ENCODE results near the gene PTPRT.

Gene PTPRT

GRCh38 chr20:42270539-42270938 is 919.2 kb downstream of the PTPRT start:
- H3K9me3 ChIP-seq (ENCODE audit: control insufficient read depth, insufficient read depth, low read length), result no peaks in the 10 kb centered on the region
- no peak overlapping the region for H3K9ac ChIP-seq (ENCODE audit: low read depth, low read length)
- H3K27ac ChIP-seq (ENCODE audit: low read depth, low read length), result no peak overlapping the region
- H3K36me3 ChIP-seq (ENCODE audit: control insufficient read depth, insufficient read depth, low read length), result no peaks in the 10 kb centered on the region
- peaks cover 9% of the 10 kb centered on the region; the same call in 1 of the 2 replicates for H3K4me1 ChIP-seq (ENCODE audit: control insufficient read depth, insufficient read depth, low read length)
- no peak overlapping the region for H3K4me3 ChIP-seq (ENCODE audit: low read depth, low read length)
- H3K27me3 ChIP-seq (ENCODE audit: control insufficient read depth, insufficient read depth, low read length), result no peaks in the 10 kb centered on the region

GRCh38 chr20:42267793-42268384 is 921.8 kb downstream of the PTPRT start:
- Histone ChIP-seq H3K27me3 (ENCODE audit: control insufficient read depth, insufficient read depth, low read length) (no peaks in the 10 kb centered on the region), H3K27ac (ENCODE audit: low read depth, low read length) (no peak overlapping the region), H3K9ac (ENCODE audit: low read depth, low read length) (no peak overlapping the region), H3K4me1 (ENCODE audit: control insufficient read depth, insufficient read depth, low read length) (no peaks in the 10 kb centered on the region), H3K4me3 (ENCODE audit: low read depth, low read length) (no peak overlapping the region), H3K36me3 (ENCODE audit: control insufficient read depth, insufficient read depth, low read length) (no peaks in the 10 kb centered on the region), H3K9me3 (ENCODE audit: control insufficient read depth, insufficient read depth, low read length) (no peaks in the 10 kb centered on the region)

GRCh38 chr20:42261766-42262270 is 927.9 kb downstream of the PTPRT start:
- H3K4me3 ChIP-seq (ENCODE audit: low read depth, low read length), result no peak overlapping the region
- H3K9ac ChIP-seq (ENCODE audit: low read depth, low read length), result no peak overlapping the region
- H3K9me3 ChIP-seq (ENCODE audit: control insufficient read depth, insufficient read depth, low read length), result no peaks in the 10 kb centered on the region
- H3K4me1 ChIP-seq (ENCODE audit: control insufficient read depth, insufficient read depth, low read length), result no peaks in the 10 kb centered on the region
- H3K27me3 ChIP-seq (ENCODE audit: control insufficient read depth, insufficient read depth, low read length), result no peaks in the 10 kb centered on the region
- H3K36me3 ChIP-seq (ENCODE audit: control insufficient read depth, insufficient read depth, low read length), result no peaks in the 10 kb centered on the region
- no peak overlapping the region for H3K27ac ChIP-seq (ENCODE audit: low read depth, low read length)

GRCh38 chr20:42260184-42260583 is 929.5 kb downstream of the PTPRT start:
- Histone ChIP-seq H3K4me1 (ENCODE audit: control insufficient read depth, insufficient read depth, low read length) (no peaks in the 10 kb centered on the region), H3K9me3 (ENCODE audit: control insufficient read depth, insufficient read depth, low read length) (no peaks in the 10 kb centered on the region), H3K27me3 (ENCODE audit: control insufficient read depth, insufficient read depth, low read length) (no peaks in the 10 kb centered on the region), H3K4me3 (ENCODE audit: low read depth, low read length) (no peak overlapping the region), H3K9ac (ENCODE audit: low read depth, low read length) (no peak overlapping the region), H3K36me3 (ENCODE audit: control insufficient read depth, insufficient read depth, low read length) (no peaks in the 10 kb centered on the region), H3K27ac (ENCODE audit: low read depth, low read length) (no peak overlapping the region)

- Histone ChIP-seq H3K27ac (ENCODE audit: low read depth, low read length) (no peak overlapping the region), H3K9ac (ENCODE audit: low read depth, low read length) (no peak overlapping the region), H3K27me3 (ENCODE audit: control insufficient read depth, insufficient read depth, low read length) (no peaks in the 10 kb centered on the region)
These were observed 930.3 kb downstream of the PTPRT start for GRCh38 chr20:42259389-42259788.

GRCh38 chr20:42258564-42259302 is 931.0 kb downstream of the PTPRT start:
- no peak overlapping the region for H3K9ac ChIP-seq (ENCODE audit: low read depth, low read length)
- H3K9me3 ChIP-seq (ENCODE audit: control insufficient read depth, insufficient read depth, low read length), result no peaks in the 10 kb centered on the region
- no peaks in the 10 kb centered on the region for H3K36me3 ChIP-seq (ENCODE audit: control insufficient read depth, insufficient read depth, low read length)
- H3K4me3 ChIP-seq (ENCODE audit: low read depth, low read length), result no peak overlapping the region
- H3K27ac ChIP-seq (ENCODE audit: low read depth, low read length), result no peak overlapping the region
- no peaks in the 10 kb centered on the region for H3K4me1 ChIP-seq (ENCODE audit: control insufficient read depth, insufficient read depth, low read length)
- no peaks in the 10 kb centered on the region for H3K27me3 ChIP-seq (ENCODE audit: control insufficient read depth, insufficient read depth, low read length)

More at GRCh38 chr20:42259389-42259788, 930.3 kb downstream of the PTPRT start:
- H3K36me3 ChIP-seq (ENCODE audit: control insufficient read depth, insufficient read depth, low read length), result no peaks in the 10 kb centered on the region
- no peaks in the 10 kb centered on the region for H3K9me3 ChIP-seq (ENCODE audit: control insufficient read depth, insufficient read depth, low read length)
- H3K4me1 ChIP-seq (ENCODE audit: control insufficient read depth, insufficient read depth, low read length), result no peaks in the 10 kb centered on the region
- no peak overlapping the region for H3K4me3 ChIP-seq (ENCODE audit: low read depth, low read length)

GRCh38 chr20:42255821-42256220 is 933.9 kb downstream of the PTPRT start:
- Histone ChIP-seq H3K4me3 (ENCODE audit: low read depth, low read length) (no peak overlapping the region), H3K36me3 (ENCODE audit: control insufficient read depth, insufficient read depth, low read length) (no peaks in the 10 kb centered on the region), H3K27me3 (ENCODE audit: control insufficient read depth, insufficient read depth, low read length) (no peaks in the 10 kb centered on the region), H3K9ac (ENCODE audit: low read depth, low read length) (no peak overlapping the region), H3K27ac (ENCODE audit: low read depth, low read length) (no peak overlapping the region), H3K4me1 (ENCODE audit: control insufficient read depth, insufficient read depth, low read length) (no peaks in the 10 kb centered on the region), H3K9me3 (ENCODE audit: control insufficient read depth, insufficient read depth, low read length) (no peaks in the 10 kb centered on the region)

- Histone ChIP-seq H3K9ac (ENCODE audit: low read depth, low read length) (no peak overlapping the region), H3K9me3 (ENCODE audit: control insufficient read depth, insufficient read depth, low read length) (no peaks in the 10 kb centered on the region), H3K4me3 (ENCODE audit: low read depth, low read length) (no peak overlapping the region), H3K27me3 (ENCODE audit: control insufficient read depth, insufficient read depth, low read length) (no peaks in the 10 kb centered on the region), H3K27ac (ENCODE audit: low read depth, low read length) (no peak overlapping the region), H3K4me1 (ENCODE audit: control insufficient read depth, insufficient read depth, low read length) (no peaks in the 10 kb centered on the region), H3K36me3 (ENCODE audit: control insufficient read depth, insufficient read depth, low read length) (no peaks in the 10 kb centered on the region)
These were observed 935.0 kb downstream of the PTPRT start for GRCh38 chr20:42254673-42255072.

GRCh38 chr20:42252116-42252515 is 937.6 kb downstream of the PTPRT start:
- Histone ChIP-seq H3K9ac (ENCODE audit: low read depth, low read length) (no peak overlapping the region), H3K4me1 (ENCODE audit: control insufficient read depth, insufficient read depth, low read length) (no peaks in the 10 kb centered on the region), H3K9me3 (ENCODE audit: control insufficient read depth, insufficient read depth, low read length) (no peaks in the 10 kb centered on the region; the same call in 1 of the 2 replicates), H3K36me3 (ENCODE audit: control insufficient read depth, insufficient read depth, low read length) (no peaks in the 10 kb centered on the region), H3K27me3 (ENCODE audit: control insufficient read depth, insufficient read depth, low read length) (no peaks in the 10 kb centered on the region), H3K27ac (ENCODE audit: low read depth, low read length) (no peak overlapping the region), H3K4me3 (ENCODE audit: low read depth, low read length) (no peak overlapping the region)

- Histone ChIP-seq H3K4me1 (ENCODE audit: control insufficient read depth, insufficient read depth, low read length) (no peaks in the 10 kb centered on the region), H3K9me3 (ENCODE audit: control insufficient read depth, insufficient read depth, low read length) (no peaks in the 10 kb centered on the region), H3K9ac (ENCODE audit: low read depth, low read length) (no peak overlapping the region), H3K27ac (ENCODE audit: low read depth, low read length) (no peak overlapping the region), H3K4me3 (ENCODE audit: low read depth, low read length) (no peak overlapping the region), H3K36me3 (ENCODE audit: control insufficient read depth, insufficient read depth, low read length) (no peaks in the 10 kb centered on the region), H3K27me3 (ENCODE audit: control insufficient read depth, insufficient read depth, low read length) (no peaks in the 10 kb centered on the region)
These were observed 970.9 kb downstream of the PTPRT start for GRCh38 chr20:42218621-42219374.

- H3K27ac ChIP-seq (ENCODE audit: low read depth, low read length), result no peak overlapping the region
These were observed 975.6 kb downstream of the PTPRT start for GRCh38 chr20:42214074-42214473.

More at GRCh38 chr20:42214074-42214473, 975.6 kb downstream of the PTPRT start:
- no peak overlapping the region for H3K4me3 ChIP-seq (ENCODE audit: low read depth, low read length)
- no peak overlapping the region for H3K9ac ChIP-seq (ENCODE audit: low read depth, low read length)
- no peaks in the 10 kb centered on the region for H3K9me3 ChIP-seq (ENCODE audit: control insufficient read depth, insufficient read depth, low read length)
- H3K4me1 ChIP-seq (ENCODE audit: control insufficient read depth, insufficient read depth, low read length), result no peaks in the 10 kb centered on the region
- H3K27me3 ChIP-seq (ENCODE audit: control insufficient read depth, insufficient read depth, low read length), result no peaks in the 10 kb centered on the region
- H3K36me3 ChIP-seq (ENCODE audit: control insufficient read depth, insufficient read depth, low read length), result no peaks in the 10 kb centered on the region

All from HUES48 (cell line).